ENCODE results near the gene APOD.

The APOD gene

GRCh38 chr3:195556390-195556789 lies 27.4 kb downstream of the APOD start:
- in situ Hi-C loops (cut with HindIII; ENCODE audit: low sequenced_read_pairs): no loop called here
- TF ChIP-seq CTCF (IDR thresholded peaks at IDR 0.05; ENCODE audit: low read depth, low read length, missing control alignments): peak; percentile 26
- H3K4me3 ChIP-seq (ENCODE audit: low read depth, low read length): no peak overlapping the region
- no peak for DNase-seq (ENCODE audit: low read depth)

- DNase-seq (ENCODE audit: low read depth): no peak
- H3K4me3 ChIP-seq (ENCODE audit: low read depth, low read length): no peak overlapping the region
- no peak for TF ChIP-seq CTCF (IDR thresholded peaks at IDR 0.05; ENCODE audit: low read depth, low read length, missing control alignments)
- in situ Hi-C loops (cut with HindIII; ENCODE audit: low sequenced_read_pairs): no loop called here
These were observed 28.6 kb downstream of the APOD start for GRCh38 chr3:195555110-195555509.

- DNase-seq (ENCODE audit: low read depth): no peak
- TF ChIP-seq CTCF (IDR thresholded peaks at IDR 0.05; ENCODE audit: low read depth, low read length, missing control alignments): no peak
- no peak overlapping the region for H3K4me3 ChIP-seq (ENCODE audit: low read depth, low read length)
- in situ Hi-C loops (cut with HindIII; ENCODE audit: low sequenced_read_pairs): no loop called here
These were observed 29.3 kb downstream of the APOD start for GRCh38 chr3:195554458-195554857.

- in situ Hi-C loops (cut with HindIII; ENCODE audit: low sequenced_read_pairs): no loop called here
- no peak for TF ChIP-seq CTCF (IDR thresholded peaks at IDR 0.05; ENCODE audit: low read depth, low read length, missing control alignments)
- no peak overlapping the region for H3K4me3 ChIP-seq (ENCODE audit: low read depth, low read length)
- DNase-seq (ENCODE audit: low read depth): no peak
These were observed 30.5 kb downstream of the APOD start for GRCh38 chr3:195553268-195553667.

DNA sequence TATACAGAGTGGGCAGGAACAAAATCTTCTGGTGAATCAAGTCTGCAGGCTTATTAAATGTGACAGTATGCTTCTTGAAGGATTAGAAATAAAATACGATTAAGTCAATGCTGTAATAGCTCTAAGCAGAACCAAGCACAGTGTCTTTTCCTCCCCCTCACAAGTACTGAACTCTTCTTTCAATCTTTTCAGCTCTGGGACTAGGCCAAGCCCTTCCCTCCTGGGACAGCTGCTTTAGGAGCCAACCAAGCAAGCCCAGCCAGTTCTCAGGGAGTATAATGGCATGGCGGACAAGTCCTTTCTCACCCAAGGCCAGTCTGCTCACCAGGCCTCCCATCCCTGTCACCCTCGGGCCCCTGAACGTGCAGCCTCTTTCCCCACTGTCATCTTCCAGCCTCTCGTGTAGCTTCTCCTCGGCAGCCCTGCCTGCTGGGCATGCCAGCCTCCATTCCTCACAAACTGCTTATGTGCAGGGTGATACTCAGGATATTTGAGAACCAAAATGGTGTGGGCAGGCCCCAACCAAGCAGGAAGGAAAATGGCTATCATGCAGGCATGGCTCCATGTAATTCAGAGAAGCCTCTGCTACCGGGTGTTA lies 32.3 kb downstream of the APOD start:
- TF ChIP-seq CTCF (IDR thresholded peaks at IDR 0.05; ENCODE audit: low read depth, low read length, missing control alignments): no peak
- no peak for DNase-seq (ENCODE audit: low read depth)
- in situ Hi-C loops (cut with HindIII; ENCODE audit: low sequenced_read_pairs): no loop called here
- no peak overlapping the region for H3K4me3 ChIP-seq (ENCODE audit: low read depth, low read length)

GRCh38 chr3:195550723-195551122 lies 33.0 kb downstream of the APOD start:
- no peak for TF ChIP-seq CTCF (IDR thresholded peaks at IDR 0.05; ENCODE audit: low read depth, low read length, missing control alignments)
- in situ Hi-C loops (cut with HindIII; ENCODE audit: low sequenced_read_pairs): no loop called here
- DNase-seq (ENCODE audit: low read depth): peak; percentile 32
- H3K4me3 ChIP-seq (ENCODE audit: low read depth, low read length): no peak overlapping the region

All from astrocyte of the cerebellum (primary cell).